IMR-90 (cell line): Measurements from ENCODE around the gene PHOSPHO1. TPM values are rescaled to one million over a fixed set of nuclear protein-coding genes. Genes with fewer than 3 reads are reported as not detected.
"Not testable (repeated sequence)": the region's sequence is repeated elsewhere in the genome, so short reads cannot be mapped to it uniquely, and the experiment has no call there.

Experiments
- ATAC-seq: fragments of 200-7000 bp; cut with Tn5 transposase; 2 replicates; pipeline ENCODE4 v1.9.1; 2020; ENCODE audit warnings: low read depth, mild to moderate bottlenecking, moderate library complexity
- BruUV-seq: library from RNA; stranded (reverse); fragments of 400-500 nt; replicated peaks from 2 replicates; lab custom pipeline; 2021; lab: Mats Ljungman, UMichigan
- CTCF ChIA-PET: fragments of 300-600 bp; formaldehyde crosslinking; extraction: SDS; loops from one replicate; lab custom pipeline; 2021; ENCODE audit warnings: antibody characterized with exemption; lab: Yijun Ruan, JAX
- POLR2A ChIA-PET: fragments of 300-600 bp; sonication (Branson Sonifier 250); formaldehyde crosslinking; loops from one replicate; lab custom pipeline; 2022; ENCODE audit warnings: antibody characterized with exemption; ENCODE audit not compliant: unreplicated experiment; lab: Charles Lee
- DNase-seq: peaks from one replicate; pipeline ENCODE4 v3.0.0; 2013
- H2AFZ ChIP-seq: replicated peaks from 2 replicates; pipeline ENCODE3; 2013; ENCODE audit warnings: low read length, mild to moderate bottlenecking; ENCODE audit not compliant: poor library complexity
- H2AK5ac ChIP-seq: 2 replicates; pipeline ENCODE4 v1.6.1; 2013; ENCODE audit warnings: low read depth, low read length, inconsistent platforms
- H2AK9ac ChIP-seq: replicated peaks from 2 replicates; pipeline ENCODE3; 2013; ENCODE audit warnings: mild to moderate bottlenecking, low read depth, low read length, moderate library complexity; ENCODE audit not compliant: poor library complexity
- H2BK120ac ChIP-seq: 2 replicates; pipeline ENCODE4 v1.6.1; 2013; ENCODE audit warnings: low read depth, low read length, inconsistent platforms
- H2BK15ac ChIP-seq: 3 replicates; pipeline ENCODE4 v1.6.1; 2013; ENCODE audit warnings: low read depth, low read length, inconsistent platforms
- H2BK20ac ChIP-seq: 2 replicates; pipeline ENCODE4 v1.6.1; 2013; ENCODE audit warnings: low read depth, mild to moderate bottlenecking, inconsistent platforms, low read length, moderate library complexity
- H2BK5ac ChIP-seq: 2 replicates; pipeline ENCODE4 v1.6.1; 2013; ENCODE audit warnings: mild to moderate bottlenecking, low read depth, low read length, inconsistent platforms; ENCODE audit not compliant: poor library complexity, severe bottlenecking
- H3K14ac ChIP-seq: replicated peaks from 2 replicates; pipeline ENCODE4 v1.6.1; 2013; ENCODE audit warnings: low read depth, low read length, inconsistent platforms
- H3K18ac ChIP-seq: 2 replicates; pipeline ENCODE4 v1.6.1; 2013; ENCODE audit warnings: low read depth, low read length, control low read depth
- H3K23ac ChIP-seq: 2 replicates; pipeline ENCODE4 v1.6.1; 2013; ENCODE audit warnings: low read depth, low read length, inconsistent platforms
- H3K27ac ChIP-seq: 2 replicates; pipeline ENCODE4 v1.5.1; 2013; ENCODE audit warnings: mild to moderate bottlenecking, control low read depth, low read length; ENCODE audit not compliant: insufficient read depth
- H3K27me3 ChIP-seq: 2 replicates; pipeline ENCODE4 v1.6.1; 2013; ENCODE audit warnings: low read length; ENCODE audit not compliant: control insufficient read depth, insufficient read depth
- H3K36me3 ChIP-seq: 2 replicates; pipeline ENCODE4 v1.6.1; 2013; ENCODE audit warnings: low read length, mixed read lengths; ENCODE audit not compliant: control insufficient read depth, insufficient read depth
- H3K4ac ChIP-seq: 2 replicates; pipeline ENCODE4 v1.6.1; 2013; ENCODE audit warnings: low read depth, low read length, inconsistent platforms
- H3K4me1 ChIP-seq: 2 replicates; pipeline ENCODE4 v1.6.1; 2013; ENCODE audit warnings: low read length, mixed read lengths; ENCODE audit not compliant: control insufficient read depth, insufficient read depth
- H3K4me2 ChIP-seq: 2 replicates; pipeline ENCODE4 v1.6.1; 2013; ENCODE audit warnings: low read depth, mild to moderate bottlenecking, control low read depth, low read length, moderate library complexity
- H3K4me3 ChIP-seq: 2 replicates; pipeline ENCODE4 v1.5.1; 2013; ENCODE audit warnings: low read depth, mild to moderate bottlenecking, control low read depth, low read length, moderate library complexity; ENCODE audit not compliant: insufficient read depth
- H3K56ac ChIP-seq: 2 replicates; pipeline ENCODE4 v1.6.1; 2013; ENCODE audit warnings: low read length, inconsistent platforms; ENCODE audit not compliant: insufficient read depth; ENCODE audit errors: extremely low read depth
- H3K79me1 ChIP-seq, 2 experiments: 2 replicates each; pipeline ENCODE4 v1.6.1; 2013; ENCODE audit warnings: low read length in 2 of 2, inconsistent platforms in 1 of 2, low read depth in 1 of 2
- H3K9ac ChIP-seq: 2 replicates; pipeline ENCODE4 v1.6.1; 2013; ENCODE audit warnings: low read depth, low read length, control low read depth
- H3K9me1 ChIP-seq: 2 replicates; pipeline ENCODE4 v1.6.1; 2013; ENCODE audit warnings: low read length, inconsistent platforms; ENCODE audit not compliant: insufficient read depth
- H3K9me3 ChIP-seq: 2 replicates; pipeline ENCODE4 v1.6.1; 2013; ENCODE audit warnings: low read length; ENCODE audit not compliant: control insufficient read depth, insufficient read depth
- H4K20me1 ChIP-seq: 2 replicates; pipeline ENCODE4 v1.6.1; 2013; ENCODE audit warnings: low read length, inconsistent platforms; ENCODE audit not compliant: insufficient read depth
- H4K5ac ChIP-seq: 2 replicates; pipeline ENCODE4 v1.6.1; 2013; ENCODE audit warnings: mild to moderate bottlenecking, low read depth, low read length, control low read depth
- H4K8ac ChIP-seq, 2 experiments: 2 replicates each; pipeline ENCODE4 v1.6.1; 2013; ENCODE audit warnings: low read depth in 2 of 2, low read length in 2 of 2, control low read depth in 1 of 2, inconsistent platforms in 1 of 2
- H4K91ac ChIP-seq: 2 replicates; pipeline ENCODE4 v1.6.1; 2013; ENCODE audit warnings: low read depth, low read length, inconsistent platforms; ENCODE audit not compliant: insufficient read depth
- WGBS, 2 experiments: methylation state at CpG; one replicate each; pipeline versions ENCODE4 v1.1.5 to v1.1.7; 2013; ENCODE audit warnings: missing lambda C conversion rate in 2 of 2; ENCODE audit not compliant: insufficient read length in 1 of 2; ENCODE audit errors: extremely low coverage in 2 of 2; 5-methylcytosine and 5-hydroxymethylcytosine counted together
- dilution Hi-C: fragments of 300-500 bp; cut with HindIII; formaldehyde crosslinking; loops from one replicate; pipeline ENCODE4 v1.14.3; 2018; ENCODE audit warnings: low sequenced_read_pairs; ENCODE audit not compliant: unreplicated experiment
- in situ Hi-C: fragments of 300-500 bp; cut with MboI; formaldehyde crosslinking; loops from 3 replicates; pipeline ENCODE4 v1.14.3; 2019; ENCODE audit warnings: low sequenced_read_pairs, inconsistent platforms, mixed read lengths
- intact Hi-C: fragments of 100-400 bp; cut with micrococcal nuclease; formaldehyde crosslinking; loops from 2 replicates; pipeline ENCODE4 v1.10.0; 2022
- polyA plus RNA-seq, 3 experiments: library from polyadenylated mRNA; depleted of rRNA; stranded (reverse); fragments of >200 nt; gene quantifications; 2 replicates each; pipeline ENCODE4 v1.2.3, GENCODE V29; 2012; ENCODE audit warnings: low replicate concordance in 1 of 3
- total RNA-seq: library from RNA; depleted of rRNA; stranded (reverse); fragments of >200 nt; gene quantifications from 2 replicates; pipeline ENCODE4 v1.2.3, GENCODE V29; 2012; rRNA removed

PHOSPHO1 gene
- total and polyA plus RNA-seq, 2 of the 4 experiments (the other 2 are of a cell fraction), result under 0.01 to 0.48 TPM

DNA sequence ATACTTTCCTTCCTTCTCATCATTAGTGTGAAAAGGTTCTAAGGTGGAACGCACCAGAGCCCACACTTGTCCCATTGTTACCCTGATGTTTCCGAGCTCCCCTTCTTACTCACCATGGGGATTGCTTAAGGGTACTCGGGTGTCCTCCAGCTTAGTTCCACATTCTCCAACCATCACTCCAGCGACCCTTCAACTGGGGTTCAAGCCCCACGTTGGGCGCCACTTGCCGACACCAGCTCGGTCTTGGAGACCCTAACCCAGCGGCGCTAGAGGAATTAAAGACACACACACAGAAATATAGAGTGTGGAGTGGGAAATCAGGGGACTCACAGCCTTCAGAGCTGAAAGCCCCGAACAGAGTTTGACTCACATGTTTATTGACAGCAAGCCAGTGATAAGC lies 54.6 kb downstream of the PHOSPHO1 start:
- H3K79me1 ChIP-seq, dilution Hi-C loops, H3K4me3 ChIP-seq, intact Hi-C loops, H4K91ac ChIP-seq, H3K4me2 ChIP-seq, H4K5ac ChIP-seq, H2AK9ac ChIP-seq, DNase-seq, H3K4me1 ChIP-seq, H3K23ac ChIP-seq, H3K9me1 ChIP-seq, H3K56ac ChIP-seq, H3K14ac ChIP-seq, in situ Hi-C loops, H3K9ac ChIP-seq, H4K8ac ChIP-seq, H2AFZ ChIP-seq, H3K36me3 ChIP-seq, BruUV-seq, H2AK5ac ChIP-seq, H3K27me3 ChIP-seq, H2BK15ac ChIP-seq, CTCF ChIA-PET, H3K18ac ChIP-seq, H2BK120ac ChIP-seq, H2BK20ac ChIP-seq, POLR2A ChIA-PET, H3K4ac ChIP-seq, H3K27ac ChIP-seq, H2BK5ac ChIP-seq, ATAC-seq, H4K20me1 ChIP-seq: not testable (repeated sequence)
- peaks cover 16% of the 10 kb centered on the region for H3K9me3 ChIP-seq
- no CpG with 5 or more reads among the region's 11 CpGs for WGBS, 2 experiments

Other genes starting within 250 kb of the PHOSPHO1 start
- gene IGF2BP1, start 233.4 kb downstream of the PHOSPHO1 start, total RNA-seq, result 10.2 and 11.9 TPM in 2 replicates
- gene IGF2BP1, start 233.4 kb downstream of the PHOSPHO1 start, polyA plus RNA-seq (2012; rRNA removed), result 12.2 and 13.1 TPM in 2 replicates
- gene B4GALNT2, start 98.0 kb downstream of the PHOSPHO1 start, total RNA-seq, result under 0.01 TPM in 1 of 2 replicates, not detected in the other
- 0.06 TPM in 1 of 2 replicates, not detected in the other for gene B4GALNT2, start 98.0 kb downstream of the PHOSPHO1 start, polyA plus RNA-seq (2012; rRNA removed)
- 0.18 and 0.56 TPM in 2 replicates for gene GNGT2, start 20.2 kb downstream of the PHOSPHO1 start, total RNA-seq
- 0.65 and 0.79 TPM in 2 replicates for gene GNGT2, start 20.2 kb downstream of the PHOSPHO1 start, polyA plus RNA-seq (2012; rRNA removed)
- 1.1 TPM in 2 replicates for gene ABI3, start 20.1 kb downstream of the PHOSPHO1 start, total RNA-seq
- 1.2 and 1.4 TPM in 2 replicates for gene ABI3, start 20.1 kb downstream of the PHOSPHO1 start, polyA plus RNA-seq (2012; rRNA removed)
- gene ZNF652, start 131.5 kb upstream of the PHOSPHO1 start, total RNA-seq, result 8.8 and 9.7 TPM in 2 replicates
- gene ZNF652, start 131.5 kb upstream of the PHOSPHO1 start, polyA plus RNA-seq (2012; rRNA removed), result 3.3 and 3.6 TPM in 2 replicates
- 283 and 304 TPM in 2 replicates for gene PHB1, start 184.1 kb upstream of the PHOSPHO1 start, total RNA-seq
- 291 and 294 TPM in 2 replicates for gene PHB1, start 184.1 kb upstream of the PHOSPHO1 start, polyA plus RNA-seq (2012; rRNA removed)